ENCODE measurements around the gene SPRYD4.

SPRYD4 gene

DNA sequence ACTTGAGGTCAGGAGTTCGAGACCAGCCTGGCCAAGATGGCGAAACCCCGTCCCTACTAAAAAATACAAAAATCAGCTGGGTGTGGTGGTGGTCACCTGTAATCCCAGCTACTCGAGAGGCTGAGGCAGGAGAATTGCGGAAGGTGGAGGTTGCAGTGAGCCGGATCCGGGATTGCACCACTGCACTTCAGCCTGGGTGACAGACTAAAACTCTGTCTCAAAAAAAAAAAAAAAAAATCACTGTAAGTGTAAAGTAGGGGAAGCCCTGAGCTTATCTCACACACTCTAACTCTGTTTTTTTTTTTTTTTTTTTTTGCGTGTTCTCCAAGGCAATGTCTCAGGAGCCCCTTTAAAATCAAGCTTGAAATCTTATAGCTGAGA lies 52.8 kb downstream of the SPRYD4 start:
- H3K4me2 ChIP-seq (ENCODE audit: low read depth, low read length, poor library complexity, severe bottlenecking), result peak overlapping the region; percentile 87
- H3K9ac ChIP-seq (ENCODE audit: low read depth, low read length, poor library complexity, severe bottlenecking), result peak overlapping the region; percentile 73
- no peaks in the 10 kb centered on the region for H3F3A ChIP-seq (ENCODE audit: low read depth)
- H3K4me1 ChIP-seq (ENCODE audit: insufficient read depth, low read length, poor library complexity, severe bottlenecking), result peaks cover 20% of the 10 kb centered on the region
- TF ChIP-seq, protein P1, sequence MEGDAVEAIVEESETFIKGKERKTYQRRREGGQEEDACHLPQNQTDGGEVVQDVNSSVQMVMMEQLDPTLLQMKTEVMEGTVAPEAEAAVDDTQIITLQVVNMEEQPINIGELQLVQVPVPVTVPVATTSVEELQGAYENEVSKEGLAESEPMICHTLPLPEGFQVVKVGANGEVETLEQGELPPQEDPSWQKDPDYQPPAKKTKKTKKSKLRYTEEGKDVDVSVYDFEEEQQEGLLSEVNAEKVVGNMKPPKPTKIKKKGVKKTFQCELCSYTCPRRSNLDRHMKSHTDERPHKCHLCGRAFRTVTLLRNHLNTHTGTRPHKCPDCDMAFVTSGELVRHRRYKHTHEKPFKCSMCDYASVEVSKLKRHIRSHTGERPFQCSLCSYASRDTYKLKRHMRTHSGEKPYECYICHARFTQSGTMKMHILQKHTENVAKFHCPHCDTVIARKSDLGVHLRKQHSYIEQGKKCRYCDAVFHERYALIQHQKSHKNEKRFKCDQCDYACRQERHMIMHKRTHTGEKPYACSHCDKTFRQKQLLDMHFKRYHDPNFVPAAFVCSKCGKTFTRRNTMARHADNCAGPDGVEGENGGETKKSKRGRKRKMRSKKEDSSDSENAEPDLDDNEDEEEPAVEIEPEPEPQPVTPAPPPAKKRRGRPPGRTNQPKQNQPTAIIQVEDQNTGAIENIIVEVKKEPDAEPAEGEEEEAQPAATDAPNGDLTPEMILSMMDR (conservative IDR thresholded peaks at IDR 0.05; ENCODE audit: low read length), result no peak
- TF ChIP-seq EZH2phosphoT487 (IDR thresholded peaks at IDR 0.05; ENCODE audit: borderline replicate concordance), result no peak
- H2AFZ ChIP-seq (ENCODE audit: low read length), result peak overlapping the region; percentile 87
- no peaks in the 10 kb centered on the region for H3K9me3 ChIP-seq (ENCODE audit: insufficient read depth, low read depth, low read length)
- peak overlapping the region; percentile 75 for H3K4me3 ChIP-seq (ENCODE audit: low read length, poor library complexity, severe bottlenecking)
- peaks cover 7% of the 10 kb centered on the region for H3K79me2 ChIP-seq (ENCODE audit: insufficient read depth, low read length)
- H3K27me3 ChIP-seq (ENCODE audit: insufficient read depth, low read length, poor library complexity, severe bottlenecking), result no peaks in the 10 kb centered on the region
- H4K20me1 ChIP-seq (ENCODE audit: insufficient read depth, low read length, poor library complexity, severe bottlenecking), result no peaks in the 10 kb centered on the region
- no peaks in the 10 kb centered on the region for H3K36me3 ChIP-seq (ENCODE audit: insufficient read depth, low read length)
- H3K9me2 ChIP-seq (replicated peaks; ENCODE audit: low read depth, low read length), result no peaks in the 10 kb centered on the region

DNA sequence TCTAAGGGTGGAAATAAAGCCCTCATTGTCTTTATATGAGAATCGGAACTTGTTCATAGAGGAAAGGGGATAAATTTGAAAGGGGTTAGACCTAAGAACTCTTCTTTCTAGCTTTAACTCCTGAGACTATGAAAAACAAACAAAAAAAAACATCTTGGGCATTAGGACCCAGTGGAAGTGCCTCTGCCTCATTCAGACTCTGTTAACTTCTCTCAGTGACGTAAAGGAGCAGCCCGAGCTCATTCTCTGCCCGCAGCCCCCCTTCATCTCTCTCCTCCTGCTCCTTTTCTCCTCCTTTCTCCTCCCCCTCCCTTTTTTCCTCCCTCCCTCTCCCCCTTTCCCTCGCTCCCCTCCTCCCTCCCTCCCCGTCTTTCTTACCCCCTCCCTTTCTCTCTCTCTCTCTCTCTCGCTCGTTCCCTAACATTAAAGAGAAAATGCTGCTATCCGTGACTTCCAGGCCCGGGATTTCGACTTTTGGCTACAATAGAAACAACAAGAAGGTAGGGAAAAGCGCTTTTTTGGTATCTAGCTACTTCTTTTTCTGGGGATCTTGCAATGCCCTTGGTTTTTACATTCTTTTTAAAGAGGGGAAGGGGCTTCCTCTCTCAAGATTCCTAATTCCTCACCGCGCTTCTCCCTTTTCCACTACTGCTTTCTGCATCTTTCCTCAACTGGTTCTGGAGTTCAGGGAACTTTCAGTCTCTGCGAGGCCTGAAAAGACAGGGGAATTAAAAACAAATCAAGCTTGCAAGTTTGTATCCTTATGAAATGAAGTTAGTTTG lies 53.4 kb downstream of the SPRYD4 start, which contains the start of gene RBMS2:
Gene RBMS2 (plus strand): TSS at position 231 of the 782 bp plus-strand sequence. CDS start 204 bp downstream, at position 435.
- H4K20me1 ChIP-seq (ENCODE audit: insufficient read depth, low read length, poor library complexity, severe bottlenecking), result no peaks in the 10 kb centered on the region
- peaks cover 7% of the 10 kb centered on the region for H3K79me2 ChIP-seq (ENCODE audit: insufficient read depth, low read length)
- H3K4me1 ChIP-seq (ENCODE audit: insufficient read depth, low read length, poor library complexity, severe bottlenecking), result peaks cover 24% of the 10 kb centered on the region
- no peaks in the 10 kb centered on the region for H3K36me3 ChIP-seq (ENCODE audit: insufficient read depth, low read length)
- H3K9ac ChIP-seq (ENCODE audit: low read depth, low read length, poor library complexity, severe bottlenecking), result peak within 1 kb of the TSS; percentile 73
- no peaks in the 10 kb centered on the region for H3K27me3 ChIP-seq (ENCODE audit: insufficient read depth, low read length, poor library complexity, severe bottlenecking)
- peak within 1 kb of the TSS; percentile 75 for H3K4me3 ChIP-seq (ENCODE audit: low read length, poor library complexity, severe bottlenecking)
- H3K9me3 ChIP-seq (ENCODE audit: insufficient read depth, low read depth, low read length), result no peaks in the 10 kb centered on the region
- peak within 1 kb of the TSS; percentile 87 for H2AFZ ChIP-seq (ENCODE audit: low read length)
- no peaks in the 10 kb centered on the region for H3F3A ChIP-seq (ENCODE audit: low read depth)
- no peaks in the 10 kb centered on the region for H3K9me2 ChIP-seq (replicated peaks; ENCODE audit: low read depth, low read length)
- TF ChIP-seq EZH2phosphoT487 (IDR thresholded peaks at IDR 0.05; ENCODE audit: borderline replicate concordance), result no peak
- TF ChIP-seq, protein P1 (conservative IDR thresholded peaks at IDR 0.05; ENCODE audit: low read length), result no peak
- H3K4me2 ChIP-seq (ENCODE audit: low read depth, low read length, poor library complexity, severe bottlenecking), result peak within 1 kb of the TSS; percentile 87

DNA sequence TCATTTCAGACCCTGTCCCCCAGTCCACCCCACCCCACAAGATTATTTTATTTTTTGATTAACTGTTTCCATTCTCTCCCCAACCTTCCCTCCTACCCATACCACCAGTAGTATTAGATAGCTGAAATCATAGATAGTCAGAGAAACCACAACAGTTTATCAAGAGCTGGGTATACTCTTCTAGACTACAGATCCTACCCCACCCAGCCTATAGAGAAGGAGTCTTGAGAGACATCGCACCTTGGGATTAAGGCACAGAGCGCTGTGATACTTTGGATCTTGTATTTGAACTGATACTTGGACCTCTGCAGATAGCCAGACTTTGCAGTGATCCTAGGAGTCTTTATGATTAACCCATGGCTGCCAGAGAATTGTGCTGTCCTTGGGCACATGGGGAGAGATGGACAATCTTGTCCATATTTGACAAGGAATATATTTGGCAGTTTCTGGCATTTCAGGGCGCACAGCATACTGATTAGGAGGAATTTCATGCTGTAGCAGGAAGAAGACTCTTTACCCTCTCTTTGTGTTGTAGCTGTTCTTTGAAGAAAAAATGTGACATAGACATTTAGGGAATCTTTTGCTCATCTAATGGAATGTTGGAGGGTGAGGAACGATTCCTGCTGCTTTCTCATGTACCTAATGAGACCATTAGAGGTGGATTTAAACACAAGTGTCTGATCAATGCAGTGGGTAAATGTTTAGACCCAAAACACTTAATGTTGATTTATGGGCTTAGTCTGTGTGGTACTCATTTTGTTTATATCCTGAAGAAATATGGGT lies 54.2 kb downstream of the SPRYD4 start:
- Histone ChIP-seq H3K9ac (ENCODE audit: low read depth, low read length, poor library complexity, severe bottlenecking) (peak overlapping the region; percentile 73), H3F3A (ENCODE audit: low read depth) (no peaks in the 10 kb centered on the region), H4K20me1 (ENCODE audit: insufficient read depth, low read length, poor library complexity, severe bottlenecking) (no peaks in the 10 kb centered on the region), H3K27me3 (ENCODE audit: insufficient read depth, low read length, poor library complexity, severe bottlenecking) (no peaks in the 10 kb centered on the region), H3K4me3 (ENCODE audit: low read length, poor library complexity, severe bottlenecking) (peak overlapping the region; percentile 75), H3K36me3 (ENCODE audit: insufficient read depth, low read length) (no peaks in the 10 kb centered on the region), H3K4me1 (ENCODE audit: insufficient read depth, low read length, poor library complexity, severe bottlenecking) (peaks cover 26% of the 10 kb centered on the region), H3K4me2 (ENCODE audit: low read depth, low read length, poor library complexity, severe bottlenecking) (peak overlapping the region; percentile 87), H3K79me2 (ENCODE audit: insufficient read depth, low read length) (peaks cover 7% of the 10 kb centered on the region), H3K9me3 (ENCODE audit: insufficient read depth, low read depth, low read length) (no peaks in the 10 kb centered on the region), H3K9me2 (replicated peaks; ENCODE audit: low read depth, low read length) (no peaks in the 10 kb centered on the region), H2AFZ (ENCODE audit: low read length) (peak overlapping the region; percentile 87)
- TF ChIP-seq, protein P1 (conservative IDR thresholded peaks at IDR 0.05; ENCODE audit: low read length), result no peak
- TF ChIP-seq EZH2phosphoT487 (IDR thresholded peaks at IDR 0.05; ENCODE audit: borderline replicate concordance), result no peak

All from Loucy (cell line).